Activated T-cell treated with anti-CD3 and anti-CD28 coated beads for 48 hours (primary cell): Measurements from ENCODE around the gene CARM1.
"Not testable (repeated sequence)": the region's sequence is repeated elsewhere in the genome, so short reads cannot be mapped to it uniquely, and the experiment has no call there.

Experiments used
- DNase-seq: peaks from one replicate; pipeline ENCODE4 v3.0.0-alpha.2; 2020; ENCODE audit warnings: low read depth

The CARM1 gene

DNA sequence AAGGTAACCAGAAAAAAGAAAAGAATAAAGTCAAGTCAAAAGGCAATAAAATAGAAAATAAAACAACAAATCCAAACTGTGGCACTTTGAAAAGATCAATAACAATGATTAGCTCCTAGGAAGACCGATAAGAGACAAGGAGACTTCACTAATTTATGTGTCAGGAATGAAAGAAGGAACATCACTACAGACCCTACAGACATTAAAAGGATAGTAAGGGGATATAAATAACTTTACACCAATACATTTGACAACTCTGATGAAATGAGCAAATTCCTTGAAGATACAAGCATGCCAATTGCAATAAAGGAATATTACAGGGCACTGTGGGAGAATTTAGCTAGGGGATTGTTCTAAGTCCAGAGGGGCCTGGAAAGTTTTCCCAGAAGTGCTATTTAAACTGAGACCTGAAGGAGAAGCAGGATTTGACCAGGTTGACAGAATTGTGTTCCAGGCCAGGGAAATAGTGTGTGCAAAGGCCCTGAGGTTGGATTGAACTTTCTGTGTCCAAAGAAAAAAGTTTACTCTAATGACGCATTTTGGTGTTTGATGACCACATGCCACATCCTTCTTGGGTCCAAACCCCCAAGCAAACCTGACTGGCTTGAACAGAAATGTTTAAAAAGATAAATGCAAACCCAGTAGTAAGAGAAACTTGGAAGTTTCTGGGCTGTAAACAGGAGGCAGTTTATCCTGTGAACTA is 24.7 kb upstream of the CARM1 start:
- DNase-seq, result no peak

- DNase-seq, result no peak
Observed at GRCh38 chr19:10848230-10848856, 23.0 kb upstream of the CARM1 start, which contains the start of gene C19orf38. Gene C19orf38, plus strand, starts transcription at chr19:10848415. Its CDS starts 94 bp downstream, at chr19:10848509.

GRCh38 chr19:10850631-10851030 is 20.7 kb upstream of the CARM1 start:
- DNase-seq, result no peak

DNA sequence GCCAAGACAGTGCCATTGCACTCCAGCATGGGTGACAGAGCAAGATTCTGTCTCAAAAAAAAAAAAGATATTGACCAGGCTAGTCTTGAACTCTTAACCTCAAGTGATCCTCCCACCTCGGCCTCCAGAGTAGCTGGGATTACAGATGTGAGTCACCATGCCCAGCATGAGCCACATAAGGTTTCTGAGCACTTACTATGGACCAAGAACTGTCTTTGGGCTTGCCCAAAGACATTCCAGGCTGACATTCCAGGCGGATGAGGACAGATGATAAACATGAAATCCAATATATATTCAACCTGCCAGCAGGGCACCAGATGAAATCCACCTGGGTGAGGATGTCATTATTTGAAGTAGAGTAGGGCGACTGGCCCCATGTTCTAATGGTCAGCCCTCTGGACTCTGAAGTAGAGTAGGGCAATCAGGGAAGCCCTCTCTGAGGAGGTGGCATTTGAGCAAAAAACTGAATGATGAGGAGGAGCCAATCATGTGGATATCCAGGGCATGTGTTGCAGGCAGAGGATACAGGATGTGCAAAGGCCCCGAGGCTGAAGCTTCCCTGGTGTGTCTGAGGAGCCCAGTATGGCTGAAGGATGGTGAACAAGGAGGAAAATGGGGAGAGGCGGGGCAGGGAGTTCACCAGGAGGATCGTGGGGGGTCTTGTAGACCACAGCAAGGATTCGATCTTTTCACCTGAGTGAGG is 19.1 kb upstream of the CARM1 start:
- no peak for DNase-seq

- DNase-seq, result no peak
Observed at GRCh38 chr19:10852941-10853340, 18.4 kb upstream of the CARM1 start.

- no peak for DNase-seq
Observed at GRCh38 chr19:10854350-10855089, 16.8 kb upstream of the CARM1 start.

DNA sequence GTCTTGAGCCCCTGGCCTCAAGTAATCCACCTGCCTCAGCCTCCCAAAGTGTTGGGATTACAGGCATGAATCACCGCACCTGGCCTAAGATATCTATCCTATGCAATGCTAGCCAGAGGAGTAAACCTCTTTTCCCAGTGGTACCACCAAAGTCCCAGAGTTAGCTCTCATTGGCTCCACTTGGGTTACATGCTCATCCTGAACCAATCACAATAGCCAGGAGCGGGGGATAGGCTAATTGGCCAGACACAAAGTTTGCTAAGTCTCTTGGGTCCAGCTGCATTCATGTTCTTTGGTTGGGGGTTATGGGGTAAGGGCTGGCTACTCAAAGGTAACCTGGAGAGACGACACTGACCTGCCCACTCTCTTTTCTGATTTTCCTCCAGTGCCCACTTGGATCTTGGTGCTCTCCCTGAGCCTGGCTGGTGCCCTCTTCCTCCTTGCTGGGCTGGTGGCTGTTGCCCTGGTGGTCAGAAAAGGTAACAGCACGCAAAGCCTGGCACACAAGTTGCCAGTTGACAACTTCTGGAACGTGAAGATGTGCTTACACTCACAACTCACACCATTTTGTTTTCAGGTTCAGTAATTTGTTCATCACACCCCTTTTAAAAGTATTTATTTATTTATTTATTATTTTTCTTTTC is 15.4 kb upstream of the CARM1 start:
- peak; percentile 34 for DNase-seq

GRCh38 chr19:10856899-10857298 is 14.5 kb upstream of the CARM1 start:
- not testable (repeated sequence) for DNase-seq

DNA sequence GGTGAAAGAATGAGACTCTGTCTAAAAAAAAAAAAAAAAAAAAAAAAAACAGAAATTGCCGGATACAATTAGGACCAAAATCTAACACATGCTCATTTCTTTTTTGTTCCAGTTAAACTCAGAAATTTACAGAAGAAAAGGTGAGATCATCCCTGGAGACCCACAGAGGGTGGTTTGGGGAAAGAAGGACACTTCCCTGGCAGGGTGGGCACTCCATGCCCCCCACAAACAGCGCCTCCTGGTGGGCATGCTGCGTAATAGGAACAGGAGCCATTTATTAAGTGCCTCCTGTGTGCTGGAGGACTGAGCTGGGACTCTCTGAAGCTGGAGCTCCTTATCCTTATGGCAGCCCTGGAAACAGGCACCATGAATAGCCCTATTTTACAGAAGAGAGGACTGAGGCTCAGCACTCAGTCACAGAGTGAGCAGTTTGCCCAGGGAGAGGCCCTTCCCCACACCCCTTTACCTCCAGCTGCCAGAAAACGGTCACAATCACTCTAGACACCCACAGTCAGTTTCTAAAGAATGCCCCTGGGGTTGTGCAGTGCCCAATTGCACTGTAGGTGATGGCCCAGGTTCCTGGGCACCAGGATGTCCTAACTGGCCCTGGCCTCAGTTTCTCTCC is 13.0 kb upstream of the CARM1 start:
- peak; percentile 37 for DNase-seq

GRCh38 chr19:10861103-10861651 is 10.2 kb upstream of the CARM1 start:
- no peak for DNase-seq

DNA sequence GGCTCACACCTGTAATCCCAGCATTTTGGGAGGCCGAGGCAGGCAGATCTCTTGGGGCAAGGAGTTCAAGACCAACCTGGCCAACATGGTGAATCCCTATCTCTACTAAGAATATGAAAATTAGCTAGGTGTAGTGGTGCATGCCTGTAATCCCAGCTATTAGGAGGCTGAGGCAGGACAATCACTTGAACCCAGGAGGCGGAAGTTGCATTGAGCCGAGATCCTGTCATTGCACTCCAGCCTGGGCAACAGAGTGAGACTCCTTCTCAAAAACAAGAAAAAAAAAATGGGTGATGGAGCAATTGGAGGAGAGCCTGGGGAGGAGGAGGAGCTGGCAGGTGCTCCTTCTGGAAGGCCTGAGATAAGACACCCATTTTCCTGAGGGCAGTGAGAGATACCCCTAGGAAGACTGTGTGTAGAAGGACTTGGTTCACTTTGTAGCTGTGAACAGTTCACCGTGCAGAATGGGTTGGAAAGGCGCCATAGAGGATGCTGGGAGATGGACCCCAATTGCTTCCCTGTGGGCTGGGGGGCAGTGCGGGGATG is 8.7 kb upstream of the CARM1 start:
- no peak for DNase-seq

- no peak for DNase-seq
Observed at GRCh38 chr19:10863107-10863717, 8.1 kb upstream of the CARM1 start.

DNA sequence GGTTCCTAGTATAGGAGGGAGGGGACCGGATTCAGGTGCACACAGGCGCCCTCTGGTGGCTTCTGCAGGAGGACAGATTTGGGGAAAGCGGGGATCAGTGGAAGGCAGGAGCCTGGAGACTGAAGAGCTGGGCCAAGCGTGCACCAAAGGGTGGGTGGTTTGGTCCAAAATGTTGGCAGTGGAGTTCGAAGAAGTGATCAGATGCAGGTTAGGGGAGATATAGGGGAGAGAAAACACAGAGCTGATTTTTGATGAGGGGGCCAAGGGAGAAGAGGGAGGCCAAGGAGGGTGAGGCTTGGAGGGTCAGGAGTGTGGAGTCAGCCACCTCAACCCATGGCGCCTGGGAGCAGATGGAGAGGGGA is 6.8 kb upstream of the CARM1 start:
- peak; percentile 79 for DNase-seq

- DNase-seq, result no peak
Observed at GRCh38 chr19:10866495-10866894, 4.9 kb upstream of the CARM1 start.

DNA sequence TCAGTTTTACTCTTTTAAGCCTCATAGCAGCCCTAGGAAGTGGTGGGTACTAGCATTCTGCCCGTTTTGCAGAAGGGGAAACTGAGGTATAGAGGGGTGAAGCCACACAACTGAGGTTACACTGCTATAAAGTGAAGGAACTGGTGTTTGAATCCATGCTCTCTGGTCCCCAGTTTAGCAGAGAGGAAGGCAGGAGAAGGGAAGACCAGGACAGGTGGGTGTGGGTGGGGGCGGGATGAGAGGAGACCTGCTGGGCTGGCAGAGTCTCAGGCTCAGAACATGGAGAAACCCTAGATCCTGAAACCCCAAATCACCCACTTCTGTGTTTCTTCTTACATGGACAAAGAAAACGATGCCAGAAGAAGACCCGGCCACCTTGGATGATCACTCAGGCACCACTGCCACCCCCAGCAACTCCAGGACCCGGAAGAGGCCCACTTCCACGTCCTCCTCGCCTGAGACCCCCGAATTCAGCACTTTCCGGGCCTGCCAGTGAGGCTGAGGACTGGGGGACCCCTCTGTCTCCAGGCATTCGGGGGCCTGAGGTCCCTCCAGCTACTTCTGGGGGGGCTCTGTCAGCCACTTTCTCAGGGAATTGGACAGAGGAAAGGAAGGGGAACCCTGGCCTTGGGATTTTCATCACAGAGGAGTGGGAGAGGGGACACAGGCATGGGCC is 2.3 kb upstream of the CARM1 start:
- DNase-seq, result no peak

DNA sequence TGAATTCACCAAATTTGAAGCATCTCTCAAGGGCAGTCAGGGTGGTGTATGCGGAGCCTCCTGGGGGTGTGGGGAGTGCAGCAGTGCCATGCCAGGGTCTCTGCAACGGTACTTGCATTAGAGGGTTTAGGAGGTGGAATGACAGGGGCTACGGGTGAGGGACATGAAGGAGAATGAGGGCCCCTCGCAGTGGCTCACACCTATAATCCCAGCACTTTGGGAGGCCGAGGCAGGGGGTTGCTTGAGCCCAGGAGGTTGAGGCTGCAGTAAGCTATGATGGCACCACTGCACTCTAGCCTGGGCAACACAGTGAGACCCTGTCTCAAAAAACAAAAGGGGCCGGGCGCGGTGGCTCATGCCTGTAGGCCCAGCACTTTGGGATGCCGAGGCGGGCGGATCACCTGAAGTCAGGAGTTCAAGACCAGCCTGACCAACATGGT is 1.5 kb upstream of the CARM1 start:
- not testable (repeated sequence) for DNase-seq

DNA sequence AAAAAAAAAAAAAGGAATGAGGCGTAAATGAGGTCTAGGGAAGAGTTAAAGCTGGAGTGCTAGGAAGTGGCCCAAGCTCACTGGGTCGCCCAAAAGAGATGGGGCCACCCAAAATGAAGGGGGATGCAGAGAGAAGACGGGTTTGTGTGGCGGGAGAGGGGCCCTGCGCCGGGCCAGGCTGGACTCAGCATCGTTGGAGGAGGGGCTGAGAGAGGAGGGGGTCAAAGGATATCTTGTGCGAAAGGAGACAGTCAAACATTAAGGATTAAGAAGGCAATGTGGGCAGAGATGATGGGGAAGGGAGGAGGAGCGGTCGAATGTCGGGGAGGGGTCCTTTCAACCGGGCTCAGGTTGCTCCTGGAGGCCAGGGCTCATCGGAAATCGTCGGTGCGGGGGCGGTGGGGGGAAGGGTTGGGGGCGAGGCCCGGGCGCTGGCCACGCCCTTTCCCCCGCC is 825 bp upstream of the CARM1 start:
- no peak for DNase-seq

- DNase-seq, result peak; percentile 38
Observed at GRCh38 chr19:10871711-10872545, 575 bp downstream of the CARM1 start.
